Stimulated activated CD4-positive, alpha-beta T cell treated with anti-CD3 and anti-CD28 coated beads, Interleukin-12 subunit alpha, Interleukin-12 subunit beta, amount 100 ng/mL, for 48 hours (primary cell): ENCODE results near the gene OLFML1.

Experiments
- DNase-seq, 3 donors: peaks; one replicate each; pipeline ENCODE4 v3.0.0-alpha.2; 2020; ENCODE audit warnings: low read depth in 2 of 3, low spot score in 1 of 3

The OLFML1 gene

DNA sequence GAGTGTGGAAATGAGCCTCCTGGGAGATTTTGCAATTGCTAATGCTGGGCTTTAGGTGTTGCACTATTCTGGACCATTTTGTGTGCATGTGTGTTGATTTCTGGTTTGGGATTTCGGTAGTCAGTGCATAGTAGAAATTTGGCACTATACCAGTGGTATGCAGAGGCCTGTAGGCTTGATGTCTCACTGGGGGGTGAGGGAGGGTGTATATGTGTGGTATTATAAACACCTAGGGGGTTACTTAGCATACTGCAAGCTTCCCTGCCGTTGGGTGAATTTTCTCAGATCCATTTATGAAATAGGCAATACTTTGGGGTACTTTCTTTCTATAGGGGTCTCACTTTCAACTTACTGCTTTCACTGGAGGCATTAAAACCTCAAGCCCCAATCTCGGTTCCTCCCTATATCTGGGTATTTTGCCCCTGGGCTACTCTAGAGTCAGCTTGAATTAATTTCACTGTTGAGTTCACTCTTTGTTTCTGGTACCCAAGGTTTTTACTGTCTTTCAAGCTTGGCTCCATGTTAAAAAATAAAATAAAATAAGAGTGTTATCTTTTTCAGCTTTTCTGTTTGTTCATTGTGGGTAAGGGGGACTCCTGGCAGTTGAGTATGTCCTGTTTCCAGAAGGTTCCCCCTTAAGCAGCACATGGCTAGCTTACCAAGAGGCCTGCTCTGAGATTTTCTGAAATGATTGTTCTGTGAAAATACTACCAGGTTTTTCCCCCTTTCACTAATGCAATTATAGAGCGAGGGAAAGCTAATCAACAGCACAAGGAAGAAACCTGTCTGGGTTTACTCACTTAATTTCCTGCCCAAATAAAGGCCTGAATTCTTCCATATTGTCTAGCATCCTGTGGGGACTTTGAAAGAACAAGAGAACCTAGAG, 74.3 kb downstream of the OLFML1 start:
- DNase-seq, result no peak
